NCI-H748 treated with DMSO at 0.1 percent for 48 hours (cell line): ENCODE measurements around the gene PDE11A.

ENCODE experiments used
- DNase-seq: peaks from one replicate; lab custom pipeline; 2025; lab: John Stamatoyannopoulos, UW

Gene PDE11A

DNA sequence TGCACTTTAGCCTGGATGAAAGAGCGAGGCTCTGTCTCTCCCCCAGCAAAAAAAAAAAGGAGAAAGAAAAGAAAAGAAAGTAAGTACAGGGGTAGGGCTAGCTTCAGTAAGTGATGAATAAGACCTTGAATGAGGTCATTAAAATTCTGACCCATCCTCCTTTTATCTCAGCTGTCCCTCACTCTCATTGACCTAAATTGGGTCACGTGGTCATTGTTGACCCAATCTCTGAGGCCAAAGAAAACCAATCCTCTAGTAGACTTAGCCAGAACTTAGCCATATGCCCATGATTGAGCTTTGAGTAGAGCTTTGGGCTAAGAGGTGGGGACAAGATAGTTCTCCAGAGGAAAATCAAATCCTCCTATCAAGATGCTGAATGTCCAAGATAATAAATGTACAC lies 149.3 kb downstream of the PDE11A start:
- DNase-seq, result no peak

GRCh38 chr2:177921726-177922125 lies 150.9 kb downstream of the PDE11A start:
- DNase-seq, result no peak

DNA sequence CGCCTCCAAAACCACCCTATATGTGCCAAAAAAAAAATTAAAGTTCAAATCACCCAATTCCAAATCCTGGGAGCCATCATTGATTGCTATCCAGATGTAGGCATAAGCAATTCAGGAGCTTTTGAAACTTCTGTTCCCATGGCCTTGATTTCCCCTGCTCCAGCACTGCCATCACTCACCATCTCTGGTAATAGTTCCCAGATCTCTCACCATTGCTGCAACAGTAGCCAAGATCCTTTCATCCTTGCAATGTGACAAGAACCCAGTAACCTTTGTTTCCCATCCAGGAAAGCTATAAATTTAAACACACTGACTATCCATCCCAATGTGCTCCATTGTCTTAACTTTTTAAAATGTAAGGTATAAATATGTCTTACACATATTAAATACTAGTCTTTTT lies 155.4 kb downstream of the PDE11A start:
- no peak for DNase-seq

DNA sequence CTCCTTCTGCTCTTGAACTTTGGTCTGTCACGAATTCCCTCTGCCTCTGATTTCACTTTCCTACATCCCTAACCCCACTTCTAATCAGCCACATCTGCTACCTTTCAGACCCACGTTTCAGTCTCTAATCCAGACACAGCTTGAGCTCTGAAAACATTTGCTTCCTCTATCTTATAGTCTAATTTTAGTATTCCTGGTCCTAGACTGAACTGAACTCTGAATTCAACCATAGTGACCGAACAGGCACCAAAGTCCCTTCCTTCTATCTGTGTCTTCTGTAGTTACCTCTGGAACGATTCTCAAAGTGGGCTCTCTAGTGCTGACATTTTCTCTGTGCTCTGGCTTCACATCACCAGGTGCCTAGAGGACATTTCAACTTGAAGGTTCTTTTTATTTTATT lies 156.2 kb downstream of the PDE11A start:
- no peak for DNase-seq

DNA sequence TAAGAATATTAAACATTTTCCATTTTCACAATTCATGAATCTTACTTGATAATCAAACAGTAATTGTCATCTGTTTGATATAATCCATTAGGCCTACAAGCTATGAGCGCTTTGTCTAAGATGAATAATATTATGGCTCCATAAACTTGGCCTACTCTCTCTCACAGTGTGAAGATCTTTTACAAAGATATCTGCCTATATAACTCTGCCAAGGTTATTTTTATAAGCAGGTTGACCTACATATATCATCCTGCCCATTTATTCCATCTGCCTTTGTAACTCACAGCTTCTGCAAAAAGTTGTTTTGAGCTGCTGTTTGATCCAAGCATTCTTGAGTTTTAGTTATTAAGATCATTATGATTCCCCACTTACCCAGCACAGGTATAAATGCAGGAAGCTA lies 158.3 kb downstream of the PDE11A start:
- DNase-seq, result no peak

GRCh38 chr2:177909962-177910361 lies 162.6 kb downstream of the PDE11A start:
- DNase-seq, result no peak

GRCh38 chr2:177908824-177909223 lies 163.8 kb downstream of the PDE11A start:
- DNase-seq, result no peak

- DNase-seq, result no peak
Observed at GRCh38 chr2:177908182-177908581, 164.4 kb downstream of the PDE11A start.

DNA sequence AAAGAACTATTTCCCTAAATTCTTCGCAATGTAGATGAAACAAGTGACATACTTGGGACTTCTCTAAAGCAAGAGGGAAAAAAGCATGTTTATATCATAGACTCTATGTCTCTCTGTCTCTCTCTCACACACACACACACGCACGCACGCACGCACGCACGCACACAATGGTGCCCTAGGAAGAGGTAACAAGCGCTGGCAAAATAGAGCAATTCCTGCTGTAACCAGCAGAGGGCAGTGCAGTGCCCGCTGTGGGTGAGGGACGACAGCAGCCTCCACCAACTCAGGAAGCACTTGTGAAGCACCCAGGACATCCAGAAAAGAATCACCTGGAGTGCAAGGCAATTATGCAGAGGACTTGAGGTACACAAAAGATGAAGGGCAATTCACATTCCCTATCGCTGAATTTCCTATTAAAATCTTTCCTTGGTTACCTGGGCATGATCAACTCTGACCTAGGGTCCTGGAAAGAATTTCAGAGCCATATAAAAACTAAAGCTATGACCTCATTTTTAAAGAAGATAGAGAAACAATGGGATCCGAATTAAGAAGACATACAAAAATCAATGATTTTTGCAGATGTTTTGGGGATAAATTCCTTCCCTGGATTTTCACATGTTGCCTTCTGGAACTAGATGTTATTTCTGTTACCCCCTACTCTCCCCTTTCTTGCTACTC lies 166.4 kb downstream of the PDE11A start:
- peak; percentile 21 for DNase-seq

DNA sequence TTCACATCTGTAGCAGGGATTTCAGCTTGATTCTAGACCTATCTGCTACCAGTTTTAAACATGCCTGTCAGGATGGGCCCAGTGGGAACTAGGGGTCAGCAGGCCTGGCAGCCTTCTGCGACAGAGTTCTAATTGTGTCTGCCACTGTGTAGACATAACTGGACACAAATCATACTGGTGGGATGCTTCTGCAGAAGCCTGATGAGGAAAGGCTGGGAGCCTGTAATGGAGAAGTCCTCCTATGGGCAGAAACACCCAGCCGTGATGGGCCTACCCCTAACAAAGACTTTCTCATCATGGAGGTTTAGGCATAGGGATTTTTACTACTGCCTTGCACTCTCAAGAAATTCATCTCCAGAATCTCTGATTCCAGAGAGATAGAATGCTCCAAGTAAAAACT lies 166.9 kb downstream of the PDE11A start:
- no peak for DNase-seq

DNA sequence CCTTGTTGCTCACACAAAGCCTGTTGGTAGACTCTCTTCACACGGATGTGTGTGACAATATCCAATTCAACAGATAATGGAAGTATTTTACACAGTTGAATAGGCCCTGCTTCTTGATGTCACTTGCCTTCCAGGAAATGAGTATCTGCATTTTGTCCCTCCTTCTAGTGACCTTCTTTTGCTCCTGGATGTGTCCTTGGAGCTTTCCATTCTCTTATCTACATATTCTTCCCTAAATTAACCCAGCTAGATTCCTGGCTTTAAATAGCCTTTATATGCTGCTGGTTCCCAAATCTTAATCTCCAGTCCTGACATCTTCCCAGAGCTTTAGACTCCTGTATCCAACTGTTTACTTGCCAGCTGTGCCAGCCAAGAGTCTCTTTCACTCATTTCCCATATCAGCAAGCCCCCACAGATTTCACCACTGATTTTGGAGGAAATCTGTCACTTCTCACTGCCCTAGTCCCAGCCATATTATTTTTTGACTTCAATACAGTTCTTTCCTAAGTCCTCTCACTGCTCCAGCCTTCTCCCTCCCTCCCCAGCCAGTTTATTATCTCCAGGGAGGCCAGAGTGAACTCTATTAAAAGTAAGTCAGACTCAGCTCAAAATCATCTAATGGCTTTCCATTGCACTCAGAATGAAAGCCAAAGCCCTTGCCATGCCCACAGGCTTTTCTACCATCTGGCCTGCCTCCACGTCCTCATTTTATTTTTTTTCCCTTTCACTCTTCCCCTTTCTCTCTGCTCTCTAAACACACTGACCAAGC lies 170.0 kb downstream of the PDE11A start:
- no peak for DNase-seq

GRCh38 chr2:177900082-177900481 lies 172.5 kb downstream of the PDE11A start:
- no peak for DNase-seq

- no peak for DNase-seq
Observed at GRCh38 chr2:177897278-177897677, 175.3 kb downstream of the PDE11A start.

DNA sequence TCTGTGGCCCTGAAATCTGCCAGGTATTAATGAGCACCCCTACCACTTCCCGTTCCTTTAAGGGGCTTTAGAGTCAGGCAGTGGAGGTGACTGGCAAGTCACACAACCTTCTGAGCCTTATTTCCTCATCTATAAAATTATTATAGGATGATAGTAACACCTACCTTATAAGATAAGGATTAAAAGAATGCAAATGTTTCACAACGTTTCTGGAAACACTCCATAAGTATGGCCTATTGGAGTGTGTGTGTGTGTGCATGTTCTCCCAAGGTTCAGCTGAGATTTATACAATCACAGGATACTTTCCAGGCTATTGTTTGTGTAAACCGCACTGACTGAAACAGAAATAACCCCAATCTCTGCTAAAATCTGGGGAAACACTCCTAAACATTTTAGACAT lies 176.0 kb downstream of the PDE11A start:
- DNase-seq, result no peak

GRCh38 chr2:177894546-177894945 lies 178.0 kb downstream of the PDE11A start:
- no peak for DNase-seq

DNA sequence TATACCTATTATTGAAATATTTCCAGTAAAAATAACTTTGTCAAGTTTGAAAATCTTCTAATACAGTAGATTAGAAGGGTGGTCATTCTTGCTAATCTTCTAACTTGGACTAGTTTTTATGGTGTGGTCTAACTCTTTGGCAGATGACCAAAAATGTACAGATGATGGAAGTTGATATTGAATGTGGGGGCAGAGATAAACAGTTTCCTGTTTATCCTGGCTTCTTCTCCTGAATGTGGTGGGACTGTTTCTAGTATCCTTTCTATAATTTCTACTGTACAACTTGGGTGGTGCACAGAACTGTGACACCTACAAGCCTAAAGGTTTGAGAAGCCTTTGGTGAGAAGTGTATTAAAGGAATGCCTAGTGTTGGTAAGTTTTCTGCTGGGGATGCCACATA lies 178.7 kb downstream of the PDE11A start:
- DNase-seq, result no peak

DNA sequence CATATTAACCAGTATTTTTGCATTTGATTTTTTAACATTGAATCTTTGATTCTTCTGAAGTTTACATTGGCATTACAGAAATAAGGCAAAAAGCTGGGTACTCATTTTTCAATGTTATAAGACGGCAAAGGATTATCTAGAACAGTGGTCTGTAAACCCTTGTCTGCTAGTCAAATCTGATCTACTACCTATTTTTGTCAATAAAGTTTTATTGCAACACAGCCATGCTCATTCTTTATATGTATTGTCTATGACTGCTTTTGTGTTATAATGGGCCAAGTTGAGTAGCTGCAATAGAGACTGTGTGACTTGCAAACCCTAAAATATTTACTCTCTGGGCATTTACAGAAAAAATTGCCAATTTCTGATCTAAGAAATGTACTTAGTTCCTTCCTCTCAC lies 181.0 kb downstream of the PDE11A start:
- DNase-seq, result no peak

DNA sequence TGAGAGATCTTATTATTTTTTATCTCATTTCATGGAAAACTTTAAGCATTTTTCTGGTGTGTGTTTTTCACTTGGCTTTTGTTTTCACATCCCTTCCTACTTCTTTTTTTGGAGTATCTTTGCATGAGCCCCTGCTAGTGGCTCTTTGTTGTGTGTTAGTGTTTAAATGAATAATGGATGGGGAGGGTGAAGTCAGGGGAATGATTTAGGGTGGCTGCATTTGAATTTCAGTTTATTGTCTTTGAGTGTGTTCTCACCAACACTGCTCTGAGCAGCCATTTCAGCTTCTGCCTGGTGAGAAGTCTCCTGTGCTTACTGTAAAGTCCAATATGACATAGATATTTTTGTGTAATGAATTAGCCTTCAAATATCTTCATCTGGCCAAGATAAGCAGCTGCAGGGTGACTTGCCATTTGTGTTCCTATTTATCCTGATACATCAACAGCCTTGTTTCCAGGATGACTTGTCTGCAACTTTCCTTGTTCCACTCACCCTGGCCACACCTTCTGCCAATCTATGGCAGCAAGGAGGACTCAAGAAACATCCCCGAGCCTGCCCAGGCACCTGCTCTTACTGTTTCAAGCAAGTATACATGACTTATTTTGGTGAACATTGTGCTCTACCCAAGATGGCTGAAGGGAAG lies 182.6 kb downstream of the PDE11A start:
- no peak for DNase-seq

GRCh38 chr2:177888581-177888980 lies 184.0 kb downstream of the PDE11A start:
- DNase-seq, result no peak

GRCh38 chr2:177887722-177888121 lies 184.9 kb downstream of the PDE11A start:
- DNase-seq, result no peak

- no peak for DNase-seq
Observed at GRCh38 chr2:177886824-177887223, 185.8 kb downstream of the PDE11A start.

DNA sequence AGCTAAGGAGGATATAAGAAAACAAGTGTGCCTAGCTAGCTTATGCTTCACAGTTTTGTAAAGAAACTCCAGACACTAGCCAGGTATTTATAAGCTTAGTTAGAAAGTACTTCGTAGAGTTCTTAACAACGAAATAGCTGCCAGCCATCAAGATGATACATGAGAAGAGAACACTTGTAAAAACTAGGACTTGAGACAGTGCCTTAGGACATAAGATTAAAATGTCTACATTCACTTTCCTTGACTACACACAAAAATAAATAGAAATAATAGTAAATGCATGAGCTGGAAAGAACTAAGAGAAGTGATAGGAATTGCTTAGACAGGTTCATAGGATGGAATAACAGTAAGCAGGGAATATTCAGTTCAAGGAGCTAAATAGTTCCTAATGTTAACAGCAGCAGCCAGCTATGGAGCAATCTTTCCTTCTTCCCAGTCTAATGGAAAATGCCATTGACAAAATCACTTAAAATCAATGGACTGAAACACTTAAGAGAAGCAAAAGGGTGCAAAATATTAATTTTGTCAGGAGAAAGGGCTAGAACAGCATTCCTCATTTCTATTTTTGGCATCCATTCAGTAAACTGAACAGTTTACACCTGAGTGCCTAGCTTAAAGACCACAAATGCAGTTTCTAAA lies 186.6 kb downstream of the PDE11A start:
- DNase-seq, result no peak

- DNase-seq, result no peak
Observed at GRCh38 chr2:177883177-177883576, 189.4 kb downstream of the PDE11A start.
